HG02763 (cell line): Measurements from ENCODE around the gene GRID2.

Experiments
- ATAC-seq: cut with Tn5 transposase; IDR thresholded peaks from one replicate; pipeline ENCODE4 v1.9.1; 2021; ENCODE audit warnings: mild to moderate bottlenecking, moderate library complexity; ENCODE audit not compliant: unreplicated experiment

The GRID2 gene

DNA sequence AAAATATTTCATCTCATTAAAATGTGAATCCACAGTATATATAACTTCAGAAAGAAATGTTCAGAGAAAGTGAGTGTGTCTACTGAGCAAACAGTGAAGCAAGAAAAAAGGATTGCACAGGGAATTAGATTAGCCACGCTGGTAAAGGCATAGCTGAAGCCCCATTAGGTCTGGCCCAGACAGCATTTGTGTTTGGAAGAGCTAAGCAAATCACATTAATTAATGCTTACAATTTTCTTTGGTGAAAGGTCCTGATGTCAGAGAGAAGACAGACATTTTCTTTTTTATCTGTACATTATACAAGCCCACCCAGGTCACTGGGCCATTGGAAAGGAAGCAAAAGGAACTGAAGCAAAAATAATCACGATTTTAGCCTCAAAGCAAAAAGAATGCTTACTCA, 354.6 kb downstream of the GRID2 start:
- no peak for ATAC-seq

DNA sequence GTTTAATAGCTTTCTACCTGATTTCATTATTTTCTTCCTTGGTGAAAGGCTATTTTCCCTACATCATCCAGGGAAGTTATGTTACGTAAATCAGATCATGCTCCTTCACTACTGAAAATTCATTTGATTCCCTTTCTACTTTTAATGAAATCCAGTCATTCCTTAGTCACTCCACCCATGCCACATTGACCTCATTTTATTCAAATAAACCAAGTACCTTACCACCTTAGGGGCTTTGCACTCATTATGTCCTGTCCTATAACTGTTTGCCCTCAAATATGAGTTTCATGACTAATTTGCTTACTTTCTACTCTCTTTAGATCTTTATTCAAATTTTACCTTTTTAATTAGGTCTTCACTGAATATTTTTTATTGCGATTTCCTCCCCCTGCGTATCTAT, 374.0 kb downstream of the GRID2 start:
- ATAC-seq: no peak

DNA sequence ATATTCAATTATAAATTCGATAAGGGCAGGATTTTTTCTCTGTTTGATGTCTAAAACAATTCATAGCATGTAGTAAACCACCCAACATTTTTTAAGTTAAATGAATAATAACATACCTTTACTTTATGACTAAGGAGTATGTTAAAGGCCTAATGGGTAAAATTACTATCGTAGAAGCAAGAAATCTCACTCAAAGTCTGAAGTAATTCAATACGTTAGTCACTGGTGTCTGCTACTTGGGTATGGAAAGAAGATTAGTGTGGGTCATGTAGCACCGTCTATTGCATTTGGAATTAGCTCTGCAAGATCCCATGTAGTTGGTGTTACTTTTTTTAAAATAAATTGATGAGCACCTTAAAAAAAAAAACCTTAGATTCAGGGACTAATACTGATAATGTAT, 374.5 kb downstream of the GRID2 start:
- ATAC-seq: no peak

DNA sequence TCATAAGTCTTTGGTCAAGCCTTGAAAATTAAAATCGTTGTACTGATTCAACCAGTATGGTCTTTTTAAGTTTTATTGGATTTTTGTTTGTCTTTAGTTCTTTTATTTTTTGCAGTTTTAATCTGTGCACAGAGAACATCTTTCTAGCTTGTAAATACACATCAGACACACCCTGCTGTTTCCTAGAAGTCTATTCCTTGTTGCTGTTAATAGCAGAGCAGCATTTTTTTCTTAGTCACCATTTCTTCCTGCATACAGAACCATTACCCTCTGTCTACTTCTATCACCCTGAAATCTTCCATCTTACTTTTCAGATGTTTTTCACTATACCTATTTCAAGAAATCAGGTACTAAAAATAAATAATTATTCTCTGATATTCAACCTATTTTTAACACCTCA, 375.4 kb downstream of the GRID2 start:
- ATAC-seq: no peak

DNA sequence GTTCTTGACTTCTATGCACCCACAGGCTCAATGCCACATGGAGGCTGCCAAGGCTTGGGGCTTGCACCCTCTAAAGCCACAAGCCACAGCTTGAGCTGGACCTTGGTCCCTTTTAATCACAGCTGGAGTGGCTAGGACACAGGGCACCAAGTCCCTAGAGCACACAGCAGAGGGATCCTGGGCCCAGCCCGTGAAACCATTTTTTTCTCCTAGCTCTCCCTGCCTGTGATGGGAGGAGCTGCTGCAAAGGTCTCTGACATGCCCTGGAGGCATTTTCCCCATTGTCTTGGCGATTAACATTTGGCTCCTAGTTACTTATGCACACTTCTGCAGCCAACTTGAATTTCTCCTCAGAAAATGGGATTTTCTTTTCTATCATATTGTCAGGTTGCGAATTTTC, 410.9 kb downstream of the GRID2 start:
- ATAC-seq: no peak

DNA sequence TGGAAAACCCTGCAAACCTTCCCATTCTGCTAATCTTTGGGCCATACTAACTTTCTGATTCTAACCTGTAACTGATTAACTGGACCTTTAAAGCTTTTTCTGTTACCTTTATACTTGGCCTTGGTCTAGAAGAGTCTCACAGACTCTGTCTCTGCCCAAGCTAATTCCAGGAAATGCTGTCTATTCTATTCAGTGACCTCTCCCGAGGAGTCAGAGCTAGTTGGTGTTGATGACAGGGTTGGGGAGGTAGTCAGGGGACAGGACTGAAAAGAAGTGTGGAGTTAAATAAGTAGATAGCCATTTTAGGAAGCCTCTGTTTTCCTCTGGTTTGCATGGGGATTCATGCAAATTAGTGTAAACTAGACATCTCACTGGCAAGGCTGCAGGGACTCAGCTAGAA, 429.5 kb downstream of the GRID2 start:
- ATAC-seq: no peak

DNA sequence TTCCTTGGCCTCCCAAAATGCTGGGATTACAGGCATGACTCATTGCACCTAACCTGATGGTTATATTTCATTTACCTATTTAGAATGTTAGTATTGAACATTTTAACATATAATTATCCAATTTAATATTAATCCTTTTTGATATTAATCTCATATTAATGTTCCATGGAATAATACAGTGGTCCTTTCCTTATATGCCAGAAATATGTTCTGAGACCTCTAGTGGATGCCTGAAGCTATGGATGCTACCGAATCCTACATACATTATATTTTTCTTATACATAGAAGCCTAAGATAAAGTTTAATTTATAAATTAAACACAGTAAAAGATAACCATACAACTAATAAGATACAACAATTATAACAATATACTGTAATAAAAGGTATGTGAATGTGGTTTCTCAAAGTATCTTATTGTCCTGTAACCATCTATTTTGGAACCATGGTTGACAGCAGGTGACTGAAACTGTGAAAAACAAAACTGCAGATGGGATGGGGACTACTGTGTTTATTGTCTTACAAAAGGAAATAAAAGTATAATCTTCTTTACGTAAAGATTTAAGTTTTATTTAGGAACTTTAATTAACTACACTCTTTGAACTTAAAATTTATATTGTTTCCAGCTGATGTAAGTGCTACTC, 431.4 kb downstream of the GRID2 start:
- ATAC-seq: no peak

DNA sequence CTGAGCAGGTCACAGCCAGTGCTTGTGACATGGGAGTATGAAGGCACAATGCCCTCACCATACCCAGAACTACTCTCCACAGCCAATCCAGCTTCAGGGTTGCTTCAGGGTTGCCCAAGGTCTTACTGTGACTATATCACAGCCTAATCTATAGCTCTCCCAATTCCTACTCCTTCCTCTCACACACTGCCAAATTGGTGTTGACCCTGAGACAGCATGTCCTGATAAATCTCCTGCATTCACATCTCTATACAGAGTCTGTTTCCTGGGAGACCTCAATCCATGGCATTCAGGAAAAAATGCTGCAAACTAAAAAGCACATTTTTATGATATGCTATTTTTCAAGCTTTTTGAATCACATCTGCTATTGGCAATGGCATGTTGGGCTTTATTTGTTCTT, 456.7 kb downstream of the GRID2 start:
- ATAC-seq: no peak

DNA sequence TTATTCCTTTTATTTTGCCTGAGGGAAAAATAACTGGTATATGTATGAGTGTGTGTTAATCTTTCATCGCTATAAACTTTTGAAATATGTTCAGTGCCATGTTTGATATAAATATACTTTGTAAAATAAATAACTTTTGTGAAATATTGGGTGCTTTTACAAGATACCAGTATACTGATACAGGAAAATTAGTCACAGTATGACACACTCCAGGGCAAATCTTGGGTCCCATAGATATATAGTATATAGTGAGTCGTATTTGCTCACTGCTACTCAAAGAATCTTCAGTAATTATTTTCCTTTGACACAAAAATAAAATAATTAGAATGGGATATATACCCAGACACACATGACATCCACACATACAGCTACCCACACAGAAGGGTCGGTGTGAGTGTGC, 472.3 kb downstream of the GRID2 start:
- no peak for ATAC-seq

DNA sequence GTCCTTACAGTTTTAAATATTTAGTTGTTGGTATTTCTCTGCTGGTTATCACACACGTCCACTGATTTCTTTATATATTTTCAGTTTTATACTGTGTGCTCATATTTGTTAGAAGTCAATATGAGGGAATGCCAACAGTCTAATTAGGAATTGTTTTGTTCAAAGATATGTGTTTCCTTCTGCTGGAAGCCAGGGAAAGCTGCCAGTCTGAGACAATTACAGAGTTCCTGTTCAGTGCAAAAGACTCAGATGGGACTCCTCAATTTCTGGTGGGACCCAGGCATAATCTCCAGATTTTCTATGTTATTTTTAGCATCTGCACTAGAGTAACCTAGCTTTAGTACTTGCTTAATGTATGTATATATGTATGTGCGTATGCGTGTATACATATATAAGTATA, 486.0 kb downstream of the GRID2 start:
- ATAC-seq: no peak

DNA sequence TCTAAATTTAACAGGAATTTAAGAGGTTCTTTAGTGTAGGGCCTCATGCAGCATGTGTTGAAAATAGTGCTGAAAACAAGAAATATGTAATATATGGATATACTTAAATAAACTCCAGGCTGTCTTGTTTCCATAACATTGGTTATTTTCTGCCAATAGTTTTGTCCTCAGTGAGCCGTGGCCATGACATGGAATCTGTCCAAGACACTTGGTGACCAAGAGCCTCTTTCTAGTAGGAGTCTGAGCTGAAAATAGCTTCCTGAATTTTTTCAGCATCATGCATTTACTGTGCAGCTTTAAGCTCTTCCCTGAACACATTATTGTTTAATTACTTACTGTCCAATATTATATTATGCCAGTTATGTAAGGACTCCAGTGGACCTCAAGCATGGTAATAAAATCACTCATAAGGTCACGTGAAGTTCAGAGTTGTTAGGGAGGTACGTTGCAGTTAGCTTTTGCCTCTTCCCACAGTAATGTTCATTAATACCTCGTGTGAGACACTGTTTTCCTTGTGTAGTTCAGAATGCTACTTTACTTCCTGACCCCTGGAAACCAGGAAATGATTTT, 488.2 kb downstream of the GRID2 start:
- no peak for ATAC-seq

DNA sequence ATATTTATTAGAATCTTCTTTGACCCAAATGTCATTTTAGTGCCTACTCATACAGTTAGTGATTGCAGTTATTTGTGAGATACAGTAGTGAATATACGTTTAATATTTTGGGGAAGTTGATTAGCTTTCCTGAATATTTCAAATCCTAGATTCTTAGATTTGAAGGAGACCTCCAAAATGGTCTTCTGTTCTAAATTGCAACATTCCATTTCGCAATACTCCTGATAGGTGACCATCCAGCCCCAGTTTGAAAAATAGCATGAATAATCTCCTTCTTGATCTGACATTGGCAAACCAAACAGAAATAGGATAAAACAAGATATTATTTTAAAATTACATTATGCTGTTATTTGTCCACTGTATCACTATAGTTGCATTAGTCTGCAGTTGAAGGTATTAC, 505.6 kb downstream of the GRID2 start:
- no peak for ATAC-seq

DNA sequence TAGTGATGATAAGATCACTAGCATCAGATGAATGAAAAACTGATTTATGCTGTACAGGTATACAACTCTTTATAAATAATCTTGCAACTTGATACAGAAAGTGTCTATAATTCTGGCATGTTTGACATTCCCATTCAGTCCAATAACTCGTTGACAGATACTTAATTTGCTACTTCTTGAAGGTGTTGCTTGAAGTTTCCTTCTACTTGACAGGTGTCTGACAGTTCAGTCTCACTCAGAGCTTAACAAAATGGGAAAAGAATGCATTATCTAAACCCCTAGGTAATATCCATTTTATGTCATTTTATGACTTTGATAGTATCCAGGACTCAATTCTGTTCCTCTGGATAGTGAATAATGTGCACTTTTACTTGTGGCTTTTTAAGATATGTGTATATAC, 508.9 kb downstream of the GRID2 start:
- ATAC-seq: no peak

DNA sequence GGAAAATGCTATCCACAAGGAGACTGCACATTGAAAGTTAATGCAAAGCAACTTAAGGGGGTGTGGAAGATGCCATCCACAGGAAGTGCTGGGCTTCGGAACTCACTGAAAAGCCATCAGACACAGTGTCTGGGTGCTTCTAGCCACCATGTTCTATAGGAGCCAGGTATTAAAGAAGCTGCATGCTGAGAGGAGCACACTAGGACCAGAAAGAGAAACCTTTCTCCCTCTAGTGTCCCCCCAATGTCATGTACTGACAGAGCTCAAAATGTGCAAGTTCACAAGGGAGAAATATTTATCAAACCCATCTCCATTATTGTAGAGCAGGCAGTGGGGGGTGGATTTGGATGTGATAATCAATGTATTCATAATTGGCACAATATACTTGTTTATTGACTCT, 510.9 kb downstream of the GRID2 start:
- no peak for ATAC-seq

DNA sequence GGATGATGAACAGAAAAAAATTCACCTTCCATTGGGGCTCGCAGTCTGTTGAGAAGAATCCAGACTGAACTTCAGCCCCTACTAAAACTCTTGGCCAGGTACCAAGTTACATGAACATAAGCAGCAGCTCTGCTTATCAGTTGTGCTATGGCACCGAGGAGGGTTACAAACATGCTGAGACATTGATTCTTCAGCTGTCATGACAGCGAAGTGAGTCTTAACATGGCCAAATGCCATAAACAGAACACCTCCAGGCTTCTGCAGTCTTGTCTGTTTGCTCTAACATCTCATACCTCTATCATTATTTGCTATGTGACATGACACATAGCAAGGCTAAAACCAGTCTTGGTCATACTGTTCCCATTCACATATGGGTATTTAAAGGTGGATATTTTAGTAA, 521.5 kb downstream of the GRID2 start:
- no peak for ATAC-seq

DNA sequence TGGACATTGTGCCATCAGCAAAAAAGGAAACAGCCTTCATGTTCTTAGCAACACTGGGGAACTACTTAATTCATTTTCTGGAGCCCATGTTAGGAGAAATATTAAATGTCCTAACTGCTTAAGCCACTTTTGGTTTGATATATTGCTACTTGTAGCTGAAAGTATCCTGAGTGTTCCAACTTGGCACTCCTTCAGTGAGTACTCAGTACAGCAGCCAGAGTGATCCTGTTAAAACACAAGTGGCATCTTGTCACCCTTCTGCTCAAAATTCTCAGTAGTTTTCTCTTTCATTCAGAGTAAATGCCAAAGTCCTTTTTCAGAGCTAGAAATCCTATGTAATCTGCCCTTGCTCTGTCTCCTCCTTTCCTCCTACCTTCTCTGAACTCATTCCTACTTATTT, 522.0 kb downstream of the GRID2 start:
- no peak for ATAC-seq

DNA sequence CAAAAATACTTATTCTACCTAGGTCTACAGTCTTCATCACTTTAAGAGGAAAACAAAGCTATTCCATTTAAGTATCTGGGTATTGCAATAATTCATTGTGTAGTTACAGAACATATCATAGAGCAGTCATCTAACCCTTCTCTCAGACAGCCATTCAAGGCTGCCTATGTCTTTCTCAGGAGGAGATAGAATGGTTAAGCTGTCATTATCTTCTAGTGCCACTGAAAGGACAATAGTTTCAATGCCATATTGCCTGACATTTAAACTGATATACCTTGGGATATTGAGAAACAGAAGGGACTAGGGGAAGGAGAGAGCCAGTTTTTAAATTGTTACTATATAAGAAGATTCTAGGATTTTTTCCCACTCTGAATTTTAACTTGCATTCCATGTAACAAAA, 527.0 kb downstream of the GRID2 start:
- ATAC-seq: no peak

DNA sequence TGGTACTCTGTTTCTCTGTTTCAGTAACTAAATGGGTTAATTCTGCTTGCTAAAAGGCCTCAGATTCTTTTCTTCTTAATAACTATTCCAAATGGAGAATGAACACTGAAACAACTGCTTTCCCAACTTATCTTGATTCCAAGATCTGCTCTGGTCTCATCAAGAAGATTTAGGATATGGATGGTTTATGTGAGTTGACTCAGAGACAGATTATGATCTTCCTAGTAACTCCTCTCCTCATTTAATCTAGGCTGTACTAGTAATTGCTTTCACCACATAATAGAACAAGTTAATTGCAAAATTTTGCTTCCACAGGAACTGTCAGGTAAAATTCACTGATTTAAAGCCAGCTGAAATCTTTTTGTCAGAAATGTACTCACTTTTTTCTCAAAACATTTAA, 537.1 kb downstream of the GRID2 start:
- ATAC-seq: no peak

DNA sequence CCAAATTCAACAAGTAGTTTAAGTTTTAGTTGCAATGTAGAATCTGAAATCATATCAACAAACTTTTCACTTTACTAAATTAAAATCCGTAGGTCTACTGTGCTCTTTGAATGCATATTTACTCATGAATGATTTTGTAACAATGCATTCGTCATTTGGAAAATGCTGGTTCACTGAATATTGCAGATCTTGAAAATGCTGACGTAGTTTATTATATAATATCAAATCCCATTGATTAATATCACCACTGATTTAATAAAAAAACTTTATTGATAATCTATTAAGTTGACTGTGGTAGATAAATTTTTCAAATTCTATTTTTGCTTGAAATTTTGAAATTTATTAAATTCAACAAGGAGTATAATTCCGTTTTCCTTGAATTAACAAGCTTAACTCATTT, 540.0 kb downstream of the GRID2 start:
- ATAC-seq: no peak

DNA sequence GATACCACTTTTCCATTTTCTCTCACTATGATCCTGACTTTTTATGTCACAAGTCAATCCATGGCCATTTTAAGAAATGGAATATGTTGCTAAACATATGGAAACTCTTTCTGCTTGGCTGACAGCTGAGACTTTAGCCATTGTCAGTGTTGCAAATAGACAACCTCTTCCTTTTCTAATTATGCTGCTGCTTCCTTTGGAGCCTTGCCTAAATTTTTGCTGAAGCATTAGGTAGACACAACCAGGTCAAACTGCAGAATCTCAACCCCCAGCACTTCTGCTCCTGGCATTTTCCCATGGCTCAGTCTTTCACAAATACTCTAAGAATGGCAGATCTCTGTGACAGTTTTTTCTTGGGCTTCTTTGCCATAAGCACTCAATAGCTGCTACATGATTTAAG, 543.3 kb downstream of the GRID2 start:
- no peak for ATAC-seq

DNA sequence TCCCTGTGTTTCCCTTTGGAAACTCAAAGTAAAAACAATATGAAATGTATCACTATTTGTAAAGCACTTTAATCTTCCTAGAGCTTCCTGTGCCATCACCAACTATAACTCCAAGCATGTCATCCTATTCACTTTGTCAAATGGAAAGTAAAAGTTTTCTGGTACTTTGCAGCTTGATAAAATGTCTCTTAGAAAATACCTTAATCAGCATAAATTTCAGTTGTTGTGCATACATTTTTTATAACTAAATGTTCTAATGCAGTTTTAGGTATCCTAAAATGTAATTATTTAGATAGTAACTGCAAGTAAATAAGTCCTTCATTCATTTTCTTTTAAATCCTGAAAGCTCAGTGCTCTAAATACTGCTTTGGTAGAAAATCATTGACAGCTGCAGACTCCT, 558.7 kb downstream of the GRID2 start:
- ATAC-seq: no peak

DNA sequence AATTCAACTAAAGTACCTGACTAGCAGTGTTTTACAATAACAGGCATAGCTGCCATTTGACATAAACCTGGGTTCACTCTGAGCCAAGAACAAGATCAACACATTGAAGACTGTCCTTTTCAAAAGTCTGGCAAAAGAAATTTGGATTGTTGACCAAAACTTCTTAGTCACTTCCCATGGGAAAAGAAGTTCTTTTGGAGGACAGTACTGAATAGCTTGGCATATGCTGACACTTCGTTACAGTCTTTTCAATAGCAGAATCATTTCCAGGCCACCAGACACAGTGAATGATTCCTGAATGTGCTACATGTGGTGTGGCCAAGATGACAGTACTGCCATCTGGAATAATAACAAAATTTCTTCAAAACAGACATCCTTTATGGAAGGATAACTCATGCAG, 560.3 kb downstream of the GRID2 start:
- no peak for ATAC-seq

DNA sequence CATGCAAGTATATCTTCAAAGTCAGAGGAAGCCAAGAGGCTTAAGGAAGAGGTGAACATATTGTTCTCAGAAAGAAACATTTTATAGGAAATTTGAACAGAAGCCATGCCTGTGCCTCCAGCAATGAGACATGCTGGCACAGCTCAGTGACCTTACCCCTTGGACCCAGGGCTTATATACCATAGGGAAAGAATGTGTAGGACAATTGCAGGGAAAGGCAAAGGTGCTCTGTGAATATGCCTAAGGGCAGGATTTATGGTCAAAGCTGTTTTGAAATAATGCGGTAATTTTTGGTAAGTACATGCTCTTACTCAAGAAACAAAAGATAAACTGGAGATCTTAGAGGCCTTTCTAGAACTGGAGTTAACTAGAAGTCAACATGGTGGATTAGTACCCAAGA, 568.8 kb downstream of the GRID2 start:
- no peak for ATAC-seq
